Colonic mucosa (tissue), 4 donors: ENCODE data around the gene KANSL3. TPM values are rescaled to one million over a fixed set of nuclear protein-coding genes. Genes with fewer than 3 reads are reported as not detected.
"Not testable (repeated sequence)": the region's sequence is repeated elsewhere in the genome, so short reads cannot be mapped to it uniquely, and the experiment has no call there.

Experiments used
- DNase-seq: peaks from one replicate; pipeline ENCODE4 v3.0.0-alpha.2; 2020
- H3K27ac ChIP-seq: fragments of 200-600 bp; one replicate; pipeline ENCODE4 v1.8.0; 2021
- H3K27me3 ChIP-seq: fragments of 200-600 bp; one replicate; pipeline ENCODE4 v1.8.0; 2021
- H3K36me3 ChIP-seq: fragments of 200-600 bp; one replicate; pipeline ENCODE4 v1.8.0; 2021
- H3K4me1 ChIP-seq: fragments of 200-600 bp; one replicate; pipeline ENCODE4 v1.8.0; 2021; ENCODE audit warnings: mild to moderate bottlenecking
- H3K4me3 ChIP-seq: fragments of 200-600 bp; one replicate; pipeline ENCODE4 v1.8.0; 2021
- H3K9ac ChIP-seq, 2 donors: one replicate each; pipeline ENCODE4 v1.7.0; 2013; ENCODE audit warnings: control low read depth in 2 of 2, low read depth in 2 of 2, low read length in 2 of 2
- H3K9me3 ChIP-seq: fragments of 200-600 bp; one replicate; pipeline ENCODE4 v1.8.0; 2021
- CTCF ChIP-seq: fragments of 200-600 bp; IDR thresholded peaks from one replicate; pipeline ENCODE4 v1.8.0; 2022; ENCODE audit warnings: antibody characterized with exemption, mild to moderate bottlenecking
- intact Hi-C: fragments of 100-400 bp; cut with DNase I; formaldehyde crosslinking; loops from one replicate; pipeline ENCODE4 v1.14.1; 2022
- total RNA-seq, 2 donors: library from RNA; stranded (reverse); fragmentation: NEBNext Ultra II Directional in 1 of 2; extraction: Animal tissue kit (Norgen Biotek cat#: 25700) in 1 of 2; gene quantifications; one replicate each; pipeline ENCODE4 v1.2.1, GENCODE V29; 2021
- donor health status: healthy.
- donor health status: DM: no; HTN: no; CAD: no.
- donor health status: DM: no; HTN: no; CAD: no.

KANSL3 gene
- total RNA-seq, 2 donors from 2014 or later, result 33.6 to 36.5 TPM

- intact Hi-C loops, result no loop called here
- H3K9me3 ChIP-seq, result no peaks in the 10 kb centered on the region
- H3K9ac ChIP-seq, result no peak overlapping the region
- no peaks in the 10 kb centered on the region for H3K27me3 ChIP-seq
- no peak overlapping the region for H3K27ac ChIP-seq
- H3K4me1 ChIP-seq, result no peaks in the 10 kb centered on the region
- no peaks in the 10 kb centered on the region for H3K36me3 ChIP-seq
- peak; percentile 80 for DNase-seq
- TF ChIP-seq CTCF, result no peak
- no peak overlapping the region for H3K4me3 ChIP-seq
Observed at GRCh38 chr2:96556441-96557330, 81.4 kb downstream of the KANSL3 start.

- Histone ChIP-seq H3K27ac (no peak overlapping the region), H3K4me1 (no peaks in the 10 kb centered on the region), H3K27me3 (no peaks in the 10 kb centered on the region), H3K4me3 (no peak overlapping the region), H3K9me3 (no peaks in the 10 kb centered on the region), H3K36me3 (peaks cover 5% of the 10 kb centered on the region), H3K9ac (no peak overlapping the region)
- intact Hi-C loops, result no loop called here
- no peak for TF ChIP-seq CTCF
- DNase-seq, result peak; percentile 17
Observed at GRCh38 chr2:96555146-96555610, 82.9 kb downstream of the KANSL3 start.

GRCh38 chr2:96554293-96555145, 83.6 kb downstream of the KANSL3 start:
- H3K9me3 ChIP-seq, result no peaks in the 10 kb centered on the region
- DNase-seq, result peak; percentile 58
- H3K4me3 ChIP-seq, result no peak overlapping the region
- peak overlapping the region in 1 of 2 donors; percentile 24 for H3K9ac ChIP-seq
- no peaks in the 10 kb centered on the region for H3K27me3 ChIP-seq
- H3K27ac ChIP-seq, result no peak overlapping the region
- intact Hi-C loops, result no loop called here
- H3K4me1 ChIP-seq, result no peaks in the 10 kb centered on the region
- H3K36me3 ChIP-seq, result peaks cover 11% of the 10 kb centered on the region
- peak; percentile 97 for TF ChIP-seq CTCF

- H3K9ac ChIP-seq, intact Hi-C loops, H3K4me1 ChIP-seq, H3K27ac ChIP-seq, H3K4me3 ChIP-seq, DNase-seq, H3K27me3 ChIP-seq, H3K9me3 ChIP-seq: not testable (repeated sequence)
- peaks cover 17% of the 10 kb centered on the region for H3K36me3 ChIP-seq
Observed at GRCh38 chr2:96553957-96554292, 84.2 kb downstream of the KANSL3 start.

GRCh38 chr2:96553176-96553956, 84.7 kb downstream of the KANSL3 start:
- Histone ChIP-seq H3K27ac (no peak overlapping the region), H3K9me3 (no peaks in the 10 kb centered on the region), H3K4me1 (no peaks in the 10 kb centered on the region), H3K4me3 (no peak overlapping the region), H3K9ac (no peak overlapping the region), H3K36me3 (peaks cover 19% of the 10 kb centered on the region), H3K27me3 (no peaks in the 10 kb centered on the region)
- TF ChIP-seq CTCF, result no peak
- intact Hi-C loops, result no loop called here
- no peak for DNase-seq
